ENCODE results near the gene EFHB. TPM values are rescaled to one million over a fixed set of nuclear protein-coding genes. Genes with fewer than 3 reads are reported as not detected.
"Not testable (repeated sequence)": the region's sequence is repeated elsewhere in the genome, so short reads cannot be mapped to it uniquely, and the experiment has no call there.

Gene EFHB
- total RNA-seq, 1 donor from 2014 or later, result 5.6 TPM

- Histone ChIP-seq H3K9me3 (no peaks in the 10 kb centered on the region), H3K4me1 (peaks cover 10% of the 10 kb centered on the region), H3K36me3 (no peaks in the 10 kb centered on the region), H3K27ac (no peak overlapping the region), H3K27me3 (ENCODE audit: low read depth) (no peaks in the 10 kb centered on the region), H3K4me3 (no peak overlapping the region)
- TF ChIP-seq CTCF (IDR thresholded peaks at IDR 0.05), result no peak
- ATAC-seq (no peak), DNase-seq (no peak)
- intact Hi-C loops (cut with DNase I), result no loop called here
Observed at GRCh38 chr3:19881036-19881435, 53.0 kb downstream of the EFHB start.

DNA sequence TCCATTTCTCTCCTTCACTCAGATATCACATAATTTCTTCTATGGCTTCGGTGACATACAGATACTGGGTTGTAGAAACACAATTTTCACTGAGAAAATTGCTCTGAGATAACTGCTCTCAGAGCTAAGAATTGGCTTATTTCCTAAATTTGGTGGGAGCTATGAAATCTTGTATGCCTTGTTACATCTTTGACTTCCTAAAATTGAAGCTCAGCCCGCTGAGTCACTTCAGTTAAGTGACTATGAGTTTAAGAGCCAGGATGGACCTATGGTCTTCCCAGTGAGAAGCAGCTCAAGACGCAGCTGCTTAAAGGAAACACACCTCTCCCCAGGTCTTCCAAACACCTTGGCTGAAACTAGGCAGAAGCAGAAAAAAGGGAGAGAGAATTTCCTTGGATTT is 56.4 kb downstream of the EFHB start:
- Histone ChIP-seq H3K9me3 (no peaks in the 10 kb centered on the region), H3K4me3 (no peak overlapping the region), H3K4me1 (no peaks in the 10 kb centered on the region), H3K27me3 (ENCODE audit: low read depth) (no peaks in the 10 kb centered on the region), H3K36me3 (no peaks in the 10 kb centered on the region), H3K27ac (no peak overlapping the region)
- intact Hi-C loops (cut with DNase I), result no loop called here
- ATAC-seq (no peak), DNase-seq (no peak)
- TF ChIP-seq CTCF (IDR thresholded peaks at IDR 0.05), result no peak

DNA sequence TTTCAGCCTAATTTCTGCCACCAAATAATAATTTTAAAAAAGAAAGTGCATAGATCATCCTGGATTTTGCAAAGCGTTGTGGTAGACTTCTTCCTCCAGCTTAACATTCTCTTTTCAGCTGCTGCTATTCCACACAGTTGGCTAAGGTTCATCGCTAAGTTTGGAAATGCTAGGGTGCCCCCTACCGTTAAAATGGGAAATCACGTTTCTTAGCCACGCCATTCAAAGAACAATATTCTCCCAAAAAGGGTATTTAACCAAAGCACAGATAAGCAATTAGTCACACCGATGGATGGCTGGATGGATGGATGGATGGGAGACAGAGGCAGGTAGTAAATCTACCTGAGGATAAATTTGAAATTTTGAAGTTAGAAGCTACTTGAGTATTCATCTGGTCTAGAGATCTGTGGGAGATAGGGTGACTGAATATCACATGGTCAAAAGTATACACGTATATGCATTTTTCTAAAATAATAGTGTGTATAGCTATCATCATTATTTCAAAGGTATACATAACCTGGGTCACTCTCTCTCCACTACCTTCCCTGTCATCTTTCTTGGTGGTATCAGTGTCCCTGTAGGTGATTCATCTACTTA is 67.2 kb downstream of the EFHB start:
- Histone ChIP-seq H3K36me3 (no peaks in the 10 kb centered on the region), H3K27ac (no peak overlapping the region), H3K9me3 (no peaks in the 10 kb centered on the region), H3K4me1 (no peaks in the 10 kb centered on the region), H3K27me3 (ENCODE audit: low read depth) (no peaks in the 10 kb centered on the region), H3K4me3 (no peak overlapping the region)
- intact Hi-C loops (cut with DNase I), result no loop called here
- DNase-seq (no peak), ATAC-seq (peak; percentile 69 to 81)
- TF ChIP-seq CTCF (IDR thresholded peaks at IDR 0.05), result peak; percentile 77

DNA sequence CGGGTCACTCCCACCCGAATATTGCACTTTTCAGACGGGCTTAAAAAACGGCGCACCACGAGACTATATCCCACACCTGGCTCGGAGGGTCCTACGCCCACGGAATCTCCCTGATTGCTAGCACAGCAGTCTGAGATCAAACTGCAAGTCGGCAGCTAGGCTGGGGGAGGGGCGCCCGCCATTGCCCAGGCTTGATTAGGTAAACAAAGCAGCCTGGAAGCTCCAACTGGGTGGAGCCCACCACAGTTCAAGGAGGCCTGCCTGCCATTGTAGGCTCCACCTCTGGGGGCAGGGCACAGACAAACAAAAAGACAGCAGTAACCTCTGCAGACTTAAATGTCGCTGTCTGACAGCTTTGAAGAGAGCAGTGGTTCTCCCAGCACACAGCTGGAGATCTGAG is 78.7 kb downstream of the EFHB start:
- intact Hi-C loops (cut with DNase I); ATAC-seq; H3K4me3 ChIP-seq; H3K36me3 ChIP-seq; DNase-seq; H3K4me1 ChIP-seq; H3K9me3 ChIP-seq; H3K27ac ChIP-seq; H3K27me3 ChIP-seq (ENCODE audit: low read depth): not testable (repeated sequence)

DNA sequence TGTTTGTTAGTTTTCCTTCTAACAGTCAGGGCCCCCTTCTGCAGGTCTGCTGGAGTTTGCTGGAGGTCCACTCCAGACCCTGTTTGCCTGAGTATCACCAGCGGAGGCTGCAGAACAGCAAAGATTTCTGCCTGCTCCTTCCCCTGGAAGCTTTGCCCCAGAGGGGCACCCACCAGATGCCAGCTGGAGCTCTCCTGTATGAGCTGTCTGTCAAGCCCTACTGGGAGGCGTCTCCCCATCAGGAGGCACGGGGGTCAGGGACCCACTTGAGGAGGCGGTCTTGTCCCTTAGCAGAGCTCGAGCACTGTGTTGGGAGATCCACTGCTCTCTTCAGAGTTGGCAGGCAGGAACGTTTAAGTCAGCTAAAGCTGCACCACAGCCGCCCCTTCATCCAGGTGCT is 87.4 kb downstream of the EFHB start:
- H3K27me3 ChIP-seq (ENCODE audit: low read depth); DNase-seq; intact Hi-C loops (cut with DNase I); ATAC-seq; H3K4me1 ChIP-seq; H3K4me3 ChIP-seq; H3K36me3 ChIP-seq; H3K27ac ChIP-seq: not testable (repeated sequence)
- H3K9me3 ChIP-seq, result peaks cover 11% of the 10 kb centered on the region

Other genes with a start within 250 kb of the EFHB start
- gene RAB5A, start 12.9 kb upstream of the EFHB start, total RNA-seq, result 68.9 TPM
- gene PP2D1, start 78.0 kb upstream of the EFHB start, total RNA-seq, result not detected
- 41.4 TPM for gene KAT2B, start 106.2 kb upstream of the EFHB start, total RNA-seq

Measured in lower lobe of right lung (tissue), 2 donors.